Measurements from ENCODE around the gene CLDN19.
"Not testable (repeated sequence)": the region's sequence is repeated elsewhere in the genome, so short reads cannot be mapped to it uniquely, and the experiment has no call there.

The CLDN19 gene

GRCh38 chr1:42737986-42738677 is 1.9 kb downstream of the CLDN19 start:
- DNase-seq (ENCODE audit: low read depth), result no peak

- DNase-seq (ENCODE audit: low read depth), result no peak
These were observed 2.8 kb downstream of the CLDN19 start for GRCh38 chr1:42737257-42737656.

DNA sequence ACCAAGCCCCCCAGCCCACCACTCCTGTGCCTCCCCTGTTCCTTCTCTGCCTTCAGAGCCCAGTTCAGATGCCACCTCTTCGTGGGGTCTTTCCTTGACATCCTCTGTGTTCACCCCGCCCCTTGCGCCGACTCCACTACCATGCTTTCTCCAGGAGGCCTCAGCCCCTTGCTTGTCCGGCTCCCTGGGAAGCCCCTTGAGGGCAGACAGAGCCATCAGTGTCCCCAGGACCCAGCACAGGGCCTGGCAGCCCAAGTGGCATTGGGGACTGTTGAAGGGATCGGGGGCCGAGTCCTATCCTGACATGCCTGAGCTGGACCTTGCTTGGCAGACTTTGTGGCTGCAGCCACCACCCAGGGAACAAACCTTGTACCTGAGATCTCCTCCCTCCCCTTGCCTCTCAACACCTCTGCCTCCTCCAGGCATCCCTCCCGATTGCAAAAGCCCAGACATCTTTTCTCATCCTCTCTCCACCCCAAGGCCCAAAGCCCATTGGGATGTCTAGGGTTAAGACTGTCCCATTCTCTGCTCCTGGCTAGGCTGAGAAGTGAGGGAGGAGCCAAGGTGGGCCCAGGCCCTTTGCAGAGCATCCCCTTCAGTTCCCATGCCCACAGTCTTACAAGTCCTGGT is 3.4 kb downstream of the CLDN19 start:
- no peak for DNase-seq (ENCODE audit: low read depth)

- DNase-seq (ENCODE audit: low read depth), result no peak
These were observed 3.9 kb downstream of the CLDN19 start for GRCh38 chr1:42736152-42736551.

- DNase-seq (ENCODE audit: low read depth), result no peak
These were observed 4.4 kb downstream of the CLDN19 start for GRCh38 chr1:42735477-42736105.

GRCh38 chr1:42735056-42735455 is 5.0 kb downstream of the CLDN19 start:
- no peak for DNase-seq (ENCODE audit: low read depth)

DNA sequence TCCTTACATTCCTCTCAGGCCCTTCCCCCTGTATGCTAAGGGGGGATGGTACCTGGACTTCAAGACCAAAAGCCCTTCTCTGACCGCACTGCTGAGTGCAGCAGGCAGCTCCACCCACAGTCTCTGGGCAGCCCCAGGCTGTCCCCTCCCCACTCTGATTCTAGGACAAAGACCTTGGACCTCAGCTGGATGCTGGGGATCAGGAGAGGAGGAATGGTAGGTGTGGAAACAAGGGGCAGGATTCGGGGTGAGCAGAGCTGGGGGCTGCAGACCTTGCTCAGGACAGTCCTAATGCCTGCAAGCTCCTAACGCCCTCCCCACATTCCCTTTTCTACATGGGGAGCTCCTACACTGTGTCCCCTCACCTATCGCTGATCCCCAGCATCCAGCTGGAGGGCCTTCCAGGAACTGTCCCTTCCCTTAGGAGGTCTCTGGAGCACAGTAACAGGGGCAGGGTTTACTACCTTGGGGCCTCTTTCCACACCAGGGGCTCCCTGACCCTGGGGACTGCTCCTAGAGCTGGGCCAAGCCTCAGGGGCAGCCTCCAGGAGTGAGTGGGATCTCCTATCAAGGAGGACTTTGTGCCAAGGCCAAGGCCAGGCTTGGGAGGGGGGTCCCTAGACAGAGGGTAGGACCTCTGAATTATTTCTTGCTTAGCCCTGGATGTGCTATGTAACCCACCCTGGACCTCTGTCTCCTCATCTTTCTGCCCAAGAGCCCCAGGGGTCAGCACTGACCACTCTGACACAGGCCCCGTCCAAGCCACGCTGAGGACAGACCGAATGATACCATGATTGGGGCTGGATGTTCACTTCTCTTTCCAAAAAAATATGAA is 5.6 kb downstream of the CLDN19 start:
- no peak for DNase-seq (ENCODE audit: low read depth)

- no peak for DNase-seq (ENCODE audit: low read depth)
These were observed 6.4 kb downstream of the CLDN19 start for GRCh38 chr1:42733415-42734200.

DNA sequence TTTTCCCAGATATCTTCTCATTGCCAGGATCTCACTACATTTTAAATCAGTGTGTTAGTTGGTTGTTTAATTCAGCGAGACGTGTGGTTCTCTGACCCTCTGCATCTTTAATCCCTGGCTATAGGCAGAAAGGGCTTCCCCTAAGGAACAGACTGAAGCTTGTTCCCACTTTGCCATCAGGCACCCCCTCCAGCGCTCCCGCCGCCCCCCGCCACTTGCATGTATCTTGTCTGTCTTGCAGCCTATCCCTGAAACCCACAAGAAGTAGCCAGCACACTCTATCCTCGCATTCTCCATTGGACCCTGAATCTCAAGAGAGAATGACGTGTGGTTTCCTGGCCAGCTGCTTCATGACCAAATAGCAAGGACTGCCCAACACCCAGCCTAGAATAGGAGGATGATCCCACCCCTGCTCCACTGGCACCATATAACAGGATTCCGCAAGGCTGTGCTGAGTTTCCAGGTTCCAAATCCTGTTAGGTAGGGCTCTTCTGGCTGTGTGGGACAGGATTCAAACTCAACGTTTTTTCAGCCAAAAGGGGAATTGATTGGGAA is 7.8 kb downstream of the CLDN19 start:
- DNase-seq (ENCODE audit: low read depth), result no peak

DNA sequence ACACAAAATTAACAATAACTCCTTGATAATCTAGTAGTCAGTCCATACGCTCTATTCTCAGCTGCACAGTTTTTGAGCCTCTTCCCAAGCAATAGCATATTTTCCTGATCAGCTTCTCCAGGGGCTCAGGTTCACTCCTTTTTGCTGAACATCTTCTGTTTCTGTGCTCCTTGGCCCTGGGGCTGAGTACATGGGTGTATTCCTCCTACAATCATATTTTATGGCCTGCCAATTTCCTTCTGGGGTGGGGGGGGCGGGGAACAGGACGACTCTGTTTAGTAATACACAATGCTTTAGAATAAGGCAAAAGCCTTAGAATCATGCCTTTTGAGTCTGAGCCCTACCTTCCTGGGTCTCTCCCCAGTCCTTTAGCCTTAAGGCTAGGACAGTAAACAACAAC is 8.5 kb downstream of the CLDN19 start:
- no peak for DNase-seq (ENCODE audit: low read depth)

DNA sequence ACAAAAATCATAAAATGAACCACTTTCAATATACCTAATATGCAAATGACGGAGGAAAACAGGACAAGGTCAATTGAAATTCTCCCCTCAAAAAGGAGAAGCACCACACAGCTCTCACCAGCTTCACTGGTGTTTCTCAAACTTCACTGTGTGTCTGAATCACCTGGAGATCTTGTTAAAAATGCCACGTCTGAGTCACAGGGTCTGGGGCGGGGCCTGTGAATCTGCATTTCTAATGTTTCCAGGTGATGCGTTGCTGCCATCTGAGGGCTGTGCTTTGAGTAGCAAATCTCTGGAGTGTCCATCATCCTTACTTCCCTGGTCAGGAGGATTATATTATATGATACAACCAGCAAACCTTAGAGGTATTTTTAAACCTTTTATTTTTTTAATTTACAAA is 9.0 kb downstream of the CLDN19 start:
- peak; percentile 53 for DNase-seq (ENCODE audit: low read depth)

- no peak for DNase-seq (ENCODE audit: low read depth)
These were observed 10.0 kb downstream of the CLDN19 start for GRCh38 chr1:42730002-42730401.

- DNase-seq (ENCODE audit: low read depth), result not testable (repeated sequence)
These were observed 14.2 kb downstream of the CLDN19 start for GRCh38 chr1:42725820-42726219.

DNA sequence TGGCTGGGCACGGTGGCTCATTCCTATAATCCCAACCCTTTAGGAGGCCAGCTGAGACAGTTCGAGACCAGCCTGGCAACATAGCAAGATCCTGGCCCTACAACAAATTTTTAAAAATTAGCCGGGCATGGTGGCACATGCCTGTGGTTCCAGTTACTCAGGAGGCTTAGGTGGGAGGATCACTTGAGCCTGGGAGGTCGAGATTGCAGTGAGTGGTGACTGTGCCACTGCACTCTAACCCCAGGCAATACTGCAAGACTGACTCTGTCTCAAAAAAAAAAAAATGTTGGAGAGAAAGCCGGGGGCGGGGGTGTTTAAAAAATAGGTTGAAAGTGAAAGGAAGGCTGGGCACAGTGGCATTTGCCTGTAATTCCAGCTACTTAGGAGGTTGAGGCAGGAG is 16.5 kb downstream of the CLDN19 start:
- no peak for DNase-seq (ENCODE audit: low read depth)

- DNase-seq (ENCODE audit: low read depth), result not testable (repeated sequence)
These were observed 17.6 kb downstream of the CLDN19 start for GRCh38 chr1:42722403-42722802.

- DNase-seq (ENCODE audit: low read depth), result no peak
These were observed 18.1 kb downstream of the CLDN19 start for GRCh38 chr1:42721926-42722325.

DNA sequence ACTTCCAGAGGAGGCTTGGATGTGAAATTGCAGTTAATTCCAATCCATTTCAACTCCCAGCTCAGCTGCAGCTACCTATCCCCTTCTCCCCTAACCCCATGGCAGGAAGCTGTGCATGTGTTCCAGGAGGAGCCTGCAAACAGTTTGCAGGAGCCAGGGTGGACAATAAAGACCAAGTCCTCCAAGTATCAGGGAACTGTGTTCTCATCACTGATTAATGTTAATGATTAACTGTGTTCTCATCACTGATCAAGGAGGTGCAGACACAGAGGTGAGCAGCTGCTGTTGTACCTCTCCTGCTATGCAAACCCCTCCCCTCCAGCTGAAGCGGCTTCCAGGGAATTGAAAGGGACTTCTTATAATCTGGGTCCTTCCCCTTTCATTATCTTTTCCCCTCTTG is 19.2 kb downstream of the CLDN19 start:
- DNase-seq (ENCODE audit: low read depth), result no peak

DNA sequence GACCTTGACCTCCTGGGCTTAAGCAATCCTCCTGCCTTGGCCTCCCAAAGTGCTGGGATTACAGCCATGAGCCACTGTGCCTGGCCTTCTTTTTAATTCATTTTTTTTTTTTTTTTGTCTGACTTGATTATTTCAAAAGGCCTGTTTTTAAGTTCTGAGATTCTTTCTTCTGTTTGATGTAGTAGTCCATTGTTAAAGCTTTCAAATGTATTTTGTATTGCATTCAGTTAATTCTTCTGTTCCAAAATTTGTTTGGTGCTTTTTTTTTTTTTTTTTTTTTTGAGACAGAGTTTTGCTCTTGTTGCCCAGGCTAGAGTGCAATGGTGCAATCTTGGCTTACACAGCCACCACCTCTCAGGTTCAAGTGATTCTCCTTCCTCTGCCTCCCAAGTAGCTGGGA is 25.6 kb downstream of the CLDN19 start:
- not testable (repeated sequence) for DNase-seq (ENCODE audit: low read depth)

DNA sequence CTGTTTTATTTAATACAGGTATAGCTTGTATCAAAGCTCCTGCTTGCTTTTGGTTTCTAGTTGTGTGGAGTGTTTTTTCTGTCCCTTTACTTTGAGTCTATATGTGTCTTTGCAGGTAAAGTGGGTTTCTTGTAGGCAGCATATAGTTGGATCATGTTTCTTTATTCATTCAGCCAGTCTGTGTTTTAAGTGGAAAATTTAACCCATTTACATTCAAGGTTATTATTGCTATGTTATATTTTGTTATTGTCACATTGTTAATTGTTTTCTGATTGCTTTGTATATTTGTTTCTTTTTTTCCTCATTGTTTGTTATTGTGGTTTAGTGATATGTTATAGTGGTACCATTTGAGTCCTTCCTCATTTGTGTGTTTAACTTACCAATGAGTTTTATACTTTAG is 26.7 kb downstream of the CLDN19 start:
- no peak for DNase-seq (ENCODE audit: low read depth)

GRCh38 chr1:42712808-42713207 is 27.2 kb downstream of the CLDN19 start:
- not testable (repeated sequence) for DNase-seq (ENCODE audit: low read depth)

DNA sequence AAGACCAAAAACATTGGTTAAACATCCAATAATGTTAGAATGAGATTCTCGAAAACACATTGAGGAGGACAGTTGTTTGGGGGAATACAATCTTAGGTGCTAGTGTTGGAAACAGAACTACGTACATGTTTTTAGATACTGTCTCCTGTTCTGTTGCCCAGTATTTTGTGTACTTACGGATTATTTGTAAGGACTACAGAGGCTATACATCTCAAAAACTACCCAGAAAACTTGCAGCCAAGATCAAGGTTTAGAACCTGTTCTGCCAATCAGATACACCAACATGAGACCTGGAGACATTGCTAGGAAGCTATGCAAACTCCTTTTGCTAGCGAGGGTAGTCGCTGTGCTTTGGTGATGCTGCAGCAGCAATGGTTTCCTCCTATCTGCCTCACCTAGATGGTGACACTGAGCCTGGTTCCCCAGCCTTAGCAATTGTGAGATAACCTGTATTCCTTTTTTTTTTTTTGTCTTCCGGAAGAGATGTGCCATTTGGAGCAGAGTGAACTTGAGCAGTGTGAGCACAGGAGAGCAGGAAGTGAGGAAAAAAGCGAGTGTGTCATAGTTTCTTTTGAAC is 36.1 kb downstream of the CLDN19 start:
- no peak for DNase-seq (ENCODE audit: low read depth)

All from activated T-cell treated with anti-CD3 and anti-CD28 coated beads for 24 hours (primary cell).